GM15510 (cell line): ENCODE results near the gene EML3.

ENCODE experiments used
- POLR2A ChIP-seq: IDR thresholded peaks from 3 replicates; pipeline ENCODE4 v1.6.1; 2011; ENCODE audit warnings: borderline replicate concordance; ENCODE audit not compliant: insufficient read length; ENCODE audit errors: extremely low read depth

The EML3 gene

GRCh38 chr11:62605902-62606301 lies 6.7 kb downstream of the EML3 start:
- no peak for TF ChIP-seq POLR2A

- TF ChIP-seq POLR2A: no peak
These were observed 7.1 kb downstream of the EML3 start for GRCh38 chr11:62605467-62605866.

GRCh38 chr11:62604460-62605120 lies 8.0 kb downstream of the EML3 start:
- TF ChIP-seq POLR2A: no peak

GRCh38 chr11:62603776-62604299 lies 8.7 kb downstream of the EML3 start:
- TF ChIP-seq POLR2A: no peak

- TF ChIP-seq POLR2A: no peak
These were observed 9.5 kb downstream of the EML3 start for GRCh38 chr11:62603072-62603408.

- TF ChIP-seq POLR2A: peak; percentile 65
These were observed 10.2 kb downstream of the EML3 start for GRCh38 chr11:62602141-62603071.

GRCh38 chr11:62601372-62602140 lies 11.0 kb downstream of the EML3 start, which contains the start of gene MTA2:
MTA2 (minus strand) TSS chr11:62601865; CDS start chr11:62601450, 415 bp downstream.
- peak; percentile 37 for TF ChIP-seq POLR2A

GRCh38 chr11:62601122-62601371 lies 11.5 kb downstream of the EML3 start:
- no peak for TF ChIP-seq POLR2A

- TF ChIP-seq POLR2A: no peak
These were observed 12.0 kb downstream of the EML3 start for GRCh38 chr11:62600367-62601121.

GRCh38 chr11:62599901-62600300 lies 12.7 kb downstream of the EML3 start:
- no peak for TF ChIP-seq POLR2A

- no peak for TF ChIP-seq POLR2A
These were observed 13.4 kb downstream of the EML3 start for GRCh38 chr11:62599069-62599696.

- TF ChIP-seq POLR2A: no peak
These were observed 17.5 kb downstream of the EML3 start for GRCh38 chr11:62595124-62595523.

GRCh38 chr11:62593434-62594044 lies 19.0 kb downstream of the EML3 start:
- TF ChIP-seq POLR2A: no peak

GRCh38 chr11:62592989-62593421 lies 19.6 kb downstream of the EML3 start:
- no peak for TF ChIP-seq POLR2A

GRCh38 chr11:62592146-62592815 lies 20.3 kb downstream of the EML3 start:
- peak; percentile 12 for TF ChIP-seq POLR2A
